ENCODE results near the gene ZNF502.
"Not testable (repeated sequence)": the region's sequence is repeated elsewhere in the genome, so short reads cannot be mapped to it uniquely, and the experiment has no call there.

ZNF502 gene

DNA sequence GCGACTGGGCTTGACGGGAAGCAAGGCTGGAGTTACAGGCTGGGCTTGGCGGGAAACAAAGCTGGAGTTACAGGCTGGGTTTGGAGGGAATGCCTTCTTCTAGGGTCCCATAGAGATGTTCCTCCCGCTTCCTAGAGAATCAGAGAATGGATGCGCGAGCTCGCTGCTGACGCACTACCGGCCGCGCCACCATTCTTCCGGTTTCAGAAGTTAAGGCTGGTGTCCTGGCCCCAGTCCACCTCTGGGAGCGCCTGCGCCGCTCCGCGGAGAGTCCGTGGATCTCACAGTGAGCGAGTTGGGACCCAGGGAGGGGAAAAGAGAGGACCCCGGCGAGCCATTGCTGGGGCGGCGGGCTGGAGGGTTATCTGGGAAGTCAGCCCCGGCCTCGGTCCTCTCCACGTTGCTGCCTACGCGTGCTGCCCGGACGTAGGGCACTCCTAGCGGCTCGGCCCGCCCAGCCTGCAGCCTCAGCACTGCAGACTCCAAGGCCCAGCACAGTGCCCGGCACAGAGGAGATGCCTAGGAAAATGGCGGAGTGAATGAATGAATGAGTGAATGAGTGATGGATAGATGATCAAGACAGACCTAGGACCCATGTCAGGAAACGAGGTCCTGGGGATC is at the start of gene ZNF502:
Gene ZNF502, plus strand, starts transcription at position 206 of the 621 bp plus-strand sequence. CDS start 7,602 bp downstream, outside the sequence.
- H3K4me1 ChIP-seq (ENCODE audit: control insufficient read depth in 1 of 2, insufficient read depth in 2 of 2, low read length in 2 of 2), result peaks cover 4 to 5% of the 10 kb centered on the region in 2 donors
- H3K27me3 ChIP-seq (ENCODE audit: control insufficient read depth in 1 of 2, insufficient read depth in 2 of 2, low read length in 2 of 2), result no peaks in the 10 kb centered on the region
- peak within 1 kb of the TSS; percentile 82 to 83 for H3K4me3 ChIP-seq (ENCODE audit: low read depth in 1 of 2, low read length in 2 of 2)
- H3K9ac ChIP-seq (ENCODE audit: low read depth in 1 of 2, low read length in 2 of 2), result peak within 1 kb of the TSS; percentile 37 to 54
- H3K9me3 ChIP-seq (ENCODE audit: control insufficient read depth in 1 of 2, low read length in 2 of 2), result peaks cover 17 to 33% of the 10 kb centered on the region in 2 donors
- peaks cover 0 to 4% of the 10 kb centered on the region in 2 donors for H3K36me3 ChIP-seq (ENCODE audit: control insufficient read depth in 1 of 2, insufficient read depth in 2 of 2, low read length in 2 of 2)
- no peak within 1 kb of the TSS for H3K27ac ChIP-seq (ENCODE audit: low read depth, low read length)

DNA sequence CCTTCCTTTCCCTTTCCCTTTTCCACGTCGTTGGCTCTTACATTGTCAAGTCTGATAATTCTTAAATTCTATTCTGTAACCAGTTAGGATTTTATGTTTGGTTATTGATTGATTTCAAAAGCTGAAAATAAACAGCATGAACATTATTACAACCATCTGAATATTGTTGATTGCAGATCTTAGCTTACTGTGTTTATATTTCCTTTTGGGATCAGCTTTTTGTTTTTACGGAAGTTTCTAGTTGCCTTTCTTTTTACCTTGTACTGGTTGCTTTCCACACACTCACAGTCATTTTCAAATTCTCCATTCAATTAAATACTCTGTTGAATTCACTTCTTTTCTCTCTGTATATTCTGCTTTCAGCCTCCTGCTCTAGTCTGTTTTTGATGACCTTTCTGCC is 47.3 kb upstream of the ZNF502 start:
- no peak overlapping the region for H3K27ac ChIP-seq (ENCODE audit: low read depth, low read length)
- H3K4me3 ChIP-seq (ENCODE audit: low read depth in 1 of 2, low read length in 2 of 2), result no peak overlapping the region
- H3K36me3 ChIP-seq (ENCODE audit: control insufficient read depth in 1 of 2, insufficient read depth in 2 of 2, low read length in 2 of 2), result peaks cover 7 to 12% of the 10 kb centered on the region in 2 donors
- peaks cover 3 to 4% of the 10 kb centered on the region in 2 donors for H3K9me3 ChIP-seq (ENCODE audit: control insufficient read depth in 1 of 2, low read length in 2 of 2)
- no peak overlapping the region for H3K9ac ChIP-seq (ENCODE audit: low read depth in 1 of 2, low read length in 2 of 2)
- no peaks in the 10 kb centered on the region for H3K4me1 ChIP-seq (ENCODE audit: control insufficient read depth in 1 of 2, insufficient read depth in 2 of 2, low read length in 2 of 2)
- H3K27me3 ChIP-seq (ENCODE audit: control insufficient read depth in 1 of 2, insufficient read depth in 2 of 2, low read length in 2 of 2), result no peaks in the 10 kb centered on the region

DNA sequence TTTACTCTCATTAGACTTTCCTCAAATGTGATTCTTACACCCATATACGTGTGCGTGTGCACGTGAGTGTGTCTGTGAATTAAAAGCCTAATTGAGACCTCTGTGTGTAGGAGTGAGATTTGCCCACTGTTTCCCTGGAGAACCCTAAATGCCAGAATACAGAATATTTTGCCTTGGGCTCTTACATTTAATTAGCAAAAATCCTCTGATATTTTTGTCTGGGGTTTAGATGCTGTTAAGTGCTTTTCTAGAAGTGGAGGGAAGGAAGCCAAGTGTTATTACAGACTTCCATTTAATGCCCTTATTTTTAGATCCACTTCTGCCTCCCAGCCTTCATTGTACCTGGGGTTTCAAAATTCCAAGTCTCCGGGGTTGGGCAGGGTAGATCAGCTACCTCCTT is 46.1 kb upstream of the ZNF502 start:
- Histone ChIP-seq H3K27me3 (ENCODE audit: control insufficient read depth in 1 of 2, insufficient read depth in 2 of 2, low read length in 2 of 2) (no peaks in the 10 kb centered on the region), H3K4me3 (ENCODE audit: low read depth in 1 of 2, low read length in 2 of 2) (no peak overlapping the region), H3K9me3 (ENCODE audit: control insufficient read depth in 1 of 2, low read length in 2 of 2) (no peaks in the 10 kb centered on the region)

DNA sequence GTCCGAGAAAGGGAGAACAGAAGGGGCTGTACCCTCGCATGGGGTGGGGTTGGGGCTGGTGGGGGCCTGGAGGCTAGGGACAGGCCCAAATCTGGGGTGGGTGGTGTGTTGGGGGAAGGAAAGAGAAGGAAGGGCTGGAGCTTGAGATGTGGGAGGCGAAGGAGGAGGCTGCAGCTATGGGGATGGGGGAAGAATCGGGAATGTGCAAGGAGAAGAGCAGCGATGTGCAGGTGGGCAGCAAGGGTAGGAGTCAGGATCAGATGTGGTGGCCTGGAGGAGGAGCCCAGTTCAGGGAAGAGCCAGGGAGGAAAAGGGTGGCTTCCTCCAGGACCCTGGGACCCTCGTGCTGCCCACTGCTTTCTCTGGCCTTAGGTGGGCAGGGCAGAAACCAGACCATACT is 42.7 kb upstream of the ZNF502 start:
- no peaks in the 10 kb centered on the region for H3K36me3 ChIP-seq (ENCODE audit: control insufficient read depth in 1 of 2, insufficient read depth in 2 of 2, low read length in 2 of 2)
- H3K9me3 ChIP-seq (ENCODE audit: control insufficient read depth in 1 of 2, low read length in 2 of 2), result no peaks in the 10 kb centered on the region
- H3K27ac ChIP-seq (ENCODE audit: low read depth, low read length), result no peak overlapping the region
- no peak overlapping the region for H3K9ac ChIP-seq (ENCODE audit: low read depth in 1 of 2, low read length in 2 of 2)
- no peaks in the 10 kb centered on the region for H3K27me3 ChIP-seq (ENCODE audit: control insufficient read depth in 1 of 2, insufficient read depth in 2 of 2, low read length in 2 of 2)
- H3K4me1 ChIP-seq (ENCODE audit: control insufficient read depth in 1 of 2, insufficient read depth in 2 of 2, low read length in 2 of 2), result no peaks in the 10 kb centered on the region
- no peak overlapping the region for H3K4me3 ChIP-seq (ENCODE audit: low read depth in 1 of 2, low read length in 2 of 2)

More for the DNA sequence above, 46.1 kb upstream of the ZNF502 start:
- Histone ChIP-seq H3K36me3 (ENCODE audit: control insufficient read depth in 1 of 2, insufficient read depth in 2 of 2, low read length in 2 of 2) (peaks cover under 1 to 3% of the 10 kb centered on the region in 2 donors), H3K4me1 (ENCODE audit: control insufficient read depth in 1 of 2, insufficient read depth in 2 of 2, low read length in 2 of 2) (no peaks in the 10 kb centered on the region), H3K27ac (ENCODE audit: low read depth, low read length) (no peak overlapping the region), H3K9ac (ENCODE audit: low read depth in 1 of 2, low read length in 2 of 2) (no peak overlapping the region)

DNA sequence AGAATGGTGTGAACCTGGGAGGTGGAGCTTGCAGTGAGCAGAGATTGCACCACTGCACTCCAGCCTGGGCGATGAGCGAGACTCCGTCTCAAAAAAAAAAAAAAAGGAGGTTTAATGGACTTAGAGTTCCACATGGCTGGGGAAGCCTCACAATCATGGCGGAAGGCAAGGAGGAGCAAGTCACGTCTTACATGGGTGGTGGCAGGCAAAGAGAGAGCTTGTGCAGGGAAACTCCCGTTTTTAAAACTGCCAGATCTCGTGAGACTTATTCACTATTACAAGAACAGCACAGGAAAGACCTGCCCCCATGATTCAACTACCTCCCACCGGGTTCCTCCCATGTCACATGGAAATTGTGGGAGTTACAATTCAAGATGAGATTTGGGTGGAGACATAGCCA is 39.0 kb upstream of the ZNF502 start:
- H3K27ac ChIP-seq (ENCODE audit: low read depth, low read length); H3K9me3 ChIP-seq (ENCODE audit: control insufficient read depth in 1 of 2, low read length in 2 of 2); H3K4me3 ChIP-seq (ENCODE audit: low read depth in 1 of 2, low read length in 2 of 2); H3K4me1 ChIP-seq (ENCODE audit: control insufficient read depth in 1 of 2, insufficient read depth in 2 of 2, low read length in 2 of 2); H3K36me3 ChIP-seq (ENCODE audit: control insufficient read depth in 1 of 2, insufficient read depth in 2 of 2, low read length in 2 of 2); H3K27me3 ChIP-seq (ENCODE audit: control insufficient read depth in 1 of 2, insufficient read depth in 2 of 2, low read length in 2 of 2); H3K9ac ChIP-seq (ENCODE audit: low read depth in 1 of 2, low read length in 2 of 2): not testable (repeated sequence)

DNA sequence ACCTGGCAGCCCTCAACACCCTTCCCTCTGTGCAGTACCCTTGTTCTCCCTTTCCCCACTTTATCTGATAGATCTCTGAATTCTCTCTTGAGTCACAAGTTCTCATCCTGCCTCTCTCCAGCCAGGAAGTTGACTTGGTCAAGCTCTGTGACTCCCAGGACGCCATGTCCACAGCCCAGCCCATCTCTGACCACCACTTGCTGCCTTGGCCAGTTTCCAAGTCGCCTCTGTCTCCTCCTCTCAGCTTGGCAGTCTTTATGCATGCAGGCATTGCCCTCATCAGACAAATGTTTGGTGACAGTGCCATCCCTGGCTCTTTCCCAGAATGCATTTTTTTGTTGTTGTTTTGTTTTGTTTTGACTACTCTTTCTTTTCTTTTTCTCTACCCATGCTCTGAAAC is 38.2 kb upstream of the ZNF502 start:
- Histone ChIP-seq H3K36me3 (ENCODE audit: control insufficient read depth in 1 of 2, insufficient read depth in 2 of 2, low read length in 2 of 2) (no peaks in the 10 kb centered on the region), H3K9ac (ENCODE audit: low read depth in 1 of 2, low read length in 2 of 2) (no peak overlapping the region), H3K4me3 (ENCODE audit: low read depth in 1 of 2, low read length in 2 of 2) (no peak overlapping the region)

DNA sequence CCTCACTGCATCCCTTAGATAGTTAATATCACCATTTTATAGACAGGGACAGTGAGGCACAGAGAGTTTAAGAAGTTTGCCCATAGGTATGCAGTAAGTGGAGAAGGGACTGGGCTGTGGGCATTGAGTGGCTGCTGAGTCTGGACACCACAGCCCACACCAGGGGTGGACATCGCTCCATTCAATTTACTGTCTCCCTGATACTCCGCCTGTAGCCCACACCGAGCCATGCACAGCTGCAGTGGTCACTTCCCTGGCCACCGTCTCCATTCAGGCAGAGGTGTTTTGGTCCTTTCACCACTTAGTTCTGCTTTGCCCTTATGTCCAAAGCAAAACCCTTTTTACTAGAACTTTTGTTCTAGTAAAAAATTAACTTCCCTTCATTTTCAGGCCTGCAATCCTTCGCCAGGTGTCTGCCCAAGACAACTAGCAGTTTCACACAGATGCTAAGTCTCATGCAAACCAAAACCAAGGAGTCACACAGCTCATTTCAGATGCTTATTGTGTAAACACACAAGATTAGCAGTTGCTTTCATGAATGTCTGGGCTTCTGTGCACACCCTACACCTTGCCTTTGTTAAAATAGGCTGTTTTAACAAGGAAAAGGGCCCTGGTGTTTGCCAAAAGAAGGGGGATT is 33.9 kb upstream of the ZNF502 start:
- H3K9ac ChIP-seq (ENCODE audit: low read depth in 1 of 2, low read length in 2 of 2), result no peak overlapping the region
- H3K9me3 ChIP-seq (ENCODE audit: control insufficient read depth in 1 of 2, low read length in 2 of 2), result peaks cover 6 to 24% of the 10 kb centered on the region in 2 donors
- H3K36me3 ChIP-seq (ENCODE audit: control insufficient read depth in 1 of 2, insufficient read depth in 2 of 2, low read length in 2 of 2), result peaks cover 0 to 1% of the 10 kb centered on the region in 2 donors
- H3K4me3 ChIP-seq (ENCODE audit: low read depth in 1 of 2, low read length in 2 of 2), result no peak overlapping the region
- no peak overlapping the region for H3K27ac ChIP-seq (ENCODE audit: low read depth, low read length)
- H3K4me1 ChIP-seq (ENCODE audit: control insufficient read depth in 1 of 2, insufficient read depth in 2 of 2, low read length in 2 of 2), result no peaks in the 10 kb centered on the region
- H3K27me3 ChIP-seq (ENCODE audit: control insufficient read depth in 1 of 2, insufficient read depth in 2 of 2, low read length in 2 of 2), result no peaks in the 10 kb centered on the region

More for the DNA sequence above, 38.2 kb upstream of the ZNF502 start:
- Histone ChIP-seq H3K27ac (ENCODE audit: low read depth, low read length) (no peak overlapping the region), H3K9me3 (ENCODE audit: control insufficient read depth in 1 of 2, low read length in 2 of 2) (no peaks in the 10 kb centered on the region), H3K27me3 (ENCODE audit: control insufficient read depth in 1 of 2, insufficient read depth in 2 of 2, low read length in 2 of 2) (no peaks in the 10 kb centered on the region), H3K4me1 (ENCODE audit: control insufficient read depth in 1 of 2, insufficient read depth in 2 of 2, low read length in 2 of 2) (no peaks in the 10 kb centered on the region)

DNA sequence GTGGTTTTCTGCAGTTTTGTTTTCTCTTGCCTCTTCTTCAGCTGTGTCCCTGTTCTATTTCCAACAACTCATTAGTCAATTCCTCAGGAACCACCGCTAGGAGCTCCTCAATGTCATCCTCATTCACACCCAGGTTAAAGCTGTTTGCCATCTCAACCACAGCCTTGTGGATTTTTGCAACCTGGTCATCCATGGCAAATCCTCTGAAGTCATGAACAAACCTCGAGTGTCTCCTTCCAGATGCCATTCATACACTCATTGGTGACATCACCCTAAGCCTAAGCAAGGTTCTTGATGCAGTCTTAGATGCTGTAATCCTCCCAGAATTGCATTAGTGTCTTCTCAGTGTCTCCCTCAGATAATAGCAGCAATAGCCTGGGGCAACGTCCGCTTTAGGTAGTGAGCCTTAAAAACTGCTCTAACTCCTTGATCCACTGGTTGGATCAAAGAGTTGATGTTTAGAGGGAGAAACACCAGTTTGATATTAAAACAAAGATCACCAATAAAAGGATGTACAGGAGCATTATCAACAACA is 31.5 kb upstream of the ZNF502 start:
- Histone ChIP-seq H3K27me3 (ENCODE audit: control insufficient read depth in 1 of 2, insufficient read depth in 2 of 2, low read length in 2 of 2) (no peaks in the 10 kb centered on the region), H3K4me1 (ENCODE audit: control insufficient read depth in 1 of 2, insufficient read depth in 2 of 2, low read length in 2 of 2) (no peaks in the 10 kb centered on the region), H3K27ac (ENCODE audit: low read depth, low read length) (no peak overlapping the region), H3K36me3 (ENCODE audit: control insufficient read depth in 1 of 2, insufficient read depth in 2 of 2, low read length in 2 of 2) (peaks cover 0 to 2% of the 10 kb centered on the region in 2 donors), H3K4me3 (ENCODE audit: low read depth in 1 of 2, low read length in 2 of 2) (no peak overlapping the region), H3K9ac (ENCODE audit: low read depth in 1 of 2, low read length in 2 of 2) (no peak overlapping the region), H3K9me3 (ENCODE audit: control insufficient read depth in 1 of 2, low read length in 2 of 2) (peaks cover 6 to 24% of the 10 kb centered on the region in 2 donors)

DNA sequence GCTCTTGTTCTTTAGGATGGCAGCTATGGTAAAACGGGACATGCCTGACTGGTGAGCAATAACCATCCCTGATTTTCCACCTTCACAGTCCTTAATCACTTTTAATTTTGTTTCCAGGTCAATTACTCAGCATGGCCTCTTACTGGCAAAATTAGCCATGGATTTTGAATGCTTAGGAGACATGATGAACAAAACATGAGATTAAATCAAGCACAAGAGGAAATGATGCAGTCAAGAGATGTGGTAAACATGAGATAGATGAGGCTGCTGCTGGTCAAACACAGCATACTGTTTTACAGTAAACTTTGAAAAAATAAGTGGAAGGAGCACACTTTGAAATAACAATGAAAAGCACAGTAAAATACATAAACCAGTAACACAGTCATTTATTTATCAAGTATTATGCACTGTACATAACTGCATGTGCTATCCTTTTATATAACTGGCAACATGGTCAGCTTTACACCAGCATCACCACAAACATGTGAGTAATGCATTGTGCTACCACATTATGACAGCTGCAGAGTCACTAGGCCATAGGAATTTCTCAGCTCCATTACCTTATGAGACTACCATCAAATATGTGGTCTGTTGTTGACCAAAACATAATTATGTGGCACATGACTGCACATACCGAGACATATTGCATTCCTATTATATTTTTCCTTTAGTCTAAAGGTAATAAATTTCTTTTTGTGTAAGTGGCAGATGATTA is 30.1 kb upstream of the ZNF502 start:
- Histone ChIP-seq H3K27me3 (ENCODE audit: control insufficient read depth in 1 of 2, insufficient read depth in 2 of 2, low read length in 2 of 2) (no peaks in the 10 kb centered on the region), H3K4me3 (ENCODE audit: low read depth in 1 of 2, low read length in 2 of 2) (no peak overlapping the region), H3K27ac (ENCODE audit: low read depth, low read length) (no peak overlapping the region), H3K4me1 (ENCODE audit: control insufficient read depth in 1 of 2, insufficient read depth in 2 of 2, low read length in 2 of 2) (no peaks in the 10 kb centered on the region), H3K9me3 (ENCODE audit: control insufficient read depth in 1 of 2, low read length in 2 of 2) (peaks cover 6 to 24% of the 10 kb centered on the region in 2 donors), H3K9ac (ENCODE audit: low read depth in 1 of 2, low read length in 2 of 2) (no peak overlapping the region), H3K36me3 (ENCODE audit: control insufficient read depth in 1 of 2, insufficient read depth in 2 of 2, low read length in 2 of 2) (peaks cover 0 to 2% of the 10 kb centered on the region in 2 donors)

Measured in duodenal mucosa (tissue), 2 donors.